WTC11 (cell line): ENCODE data around the gene ADARB2. TPM values are rescaled to one million over a fixed set of nuclear protein-coding genes. Genes with fewer than 3 reads are reported as not detected.

Source experiments
- ATAC-seq: fragments of 200-7000 bp; cut with Tn5 transposase; 2 replicates; pipeline ENCODE4 v1.10.0; 2021; ENCODE audit warnings: mild to moderate bottlenecking, moderate library complexity
- CTCF ChIA-PET: fragments of 300-600 bp; sonication (Branson Sonifier 250); formaldehyde crosslinking; loops from one replicate; lab custom pipeline; 2021; ENCODE audit warnings: antibody characterized with exemption; lab: Charles Lee
- POLR2A ChIA-PET: fragments of 350-600 bp; sonication (Branson Sonifier 250); formaldehyde crosslinking; loops from one replicate; lab custom pipeline; 2021; ENCODE audit warnings: antibody characterized with exemption; lab: Charles Lee
- DNase-seq: peaks from one replicate; pipeline ENCODE4 v3.0.0; 2021; ENCODE audit warnings: low spot score
- H3K27ac Mint-ChIP-seq: 2 replicates; pipeline ENCODE4 v1.8.0; 2021; ENCODE audit warnings: mixed read lengths
- H3K27me3 Mint-ChIP-seq: 2 replicates; pipeline ENCODE4 v1.8.0; 2021; ENCODE audit warnings: low read depth, mild to moderate bottlenecking, moderate library complexity, mixed read lengths
- H3K36me3 Mint-ChIP-seq: 2 replicates; pipeline ENCODE4 v1.8.0; 2021; ENCODE audit warnings: mixed read lengths
- H3K4me1 Mint-ChIP-seq: 2 replicates; pipeline ENCODE4 v1.8.0; 2022; ENCODE audit warnings: mixed read lengths
- H3K4me3 Mint-ChIP-seq: 2 replicates; pipeline ENCODE4 v1.8.0; 2021; ENCODE audit warnings: mild to moderate bottlenecking, moderate library complexity, mixed read lengths
- H3K9me3 Mint-ChIP-seq: 2 replicates; pipeline ENCODE4 v1.8.0; 2021; ENCODE audit warnings: mixed read lengths
- CBFB ChIP-seq: sonication (generic); formaldehyde crosslinking; IDR thresholded peaks from 2 replicates; pipeline ENCODE4 v1.8.1; 2022; ENCODE audit warnings: mild to moderate bottlenecking, low read depth, missing genetic modification reagents
- CREM ChIP-seq: sonication (generic); formaldehyde crosslinking; IDR thresholded peaks from 2 replicates; pipeline ENCODE4 v1.8.1; 2022; ENCODE audit warnings: mild to moderate bottlenecking, missing genetic modification reagents, moderate library complexity
- ETV6 ChIP-seq: sonication (generic); formaldehyde crosslinking; IDR thresholded peaks from 2 replicates; pipeline ENCODE4 v1.8.1; 2022; ENCODE audit warnings: mild to moderate bottlenecking, missing genetic modification reagents
- FOXK1 ChIP-seq: sonication (generic); formaldehyde crosslinking; IDR thresholded peaks from 2 replicates; pipeline ENCODE4 v1.8.0; 2022; ENCODE audit warnings: mild to moderate bottlenecking, moderate library complexity, missing genetic modification reagents
- GRHL2 ChIP-seq: fragments of 250-450 bp; sonication (Bioruptor Pico); IDR thresholded peaks from 2 replicates; pipeline ENCODE4 v1.8.0; 2022; ENCODE audit warnings: mild to moderate bottlenecking, moderate library complexity; ENCODE audit not compliant: insufficient replicate concordance, severe bottlenecking
- JAZF1 ChIP-seq: fragments of 250-450 bp; sonication (Bioruptor Pico); IDR thresholded peaks from 2 replicates; pipeline ENCODE4 v1.9.0; 2021; ENCODE audit warnings: moderate library complexity, mild to moderate bottlenecking, inconsistent platforms
- NR2C2 ChIP-seq: sonication (generic); formaldehyde crosslinking; IDR thresholded peaks from 2 replicates; pipeline ENCODE4 v1.8.0; 2022; ENCODE audit warnings: mild to moderate bottlenecking, missing genetic modification reagents
- PRRX2 ChIP-seq: fragments of 250-450 bp; sonication (Bioruptor Pico); IDR thresholded peaks from 2 replicates; pipeline ENCODE4 v1.8.0; 2021; ENCODE audit warnings: mild to moderate bottlenecking
- SP1 ChIP-seq: sonication (generic); formaldehyde crosslinking; conservative IDR thresholded peaks from 2 replicates; pipeline ENCODE4 v1.8.1; 2022; ENCODE audit warnings: missing genetic modification reagents
- TEAD4 ChIP-seq: sonication (generic); formaldehyde crosslinking; IDR thresholded peaks from 2 replicates; pipeline ENCODE4 v1.8.0; 2022; ENCODE audit warnings: mild to moderate bottlenecking, missing genetic modification reagents
- ZNF232 ChIP-seq: sonication (generic); formaldehyde crosslinking; IDR thresholded peaks from 2 replicates; pipeline ENCODE4 v1.8.0; 2022; ENCODE audit warnings: mild to moderate bottlenecking, missing genetic modification reagents
- total RNA-seq: library from RNA; stranded (reverse); gene quantifications from 3 replicates; pipeline ENCODE4 v1.2.3, GENCODE V29; 2021
- TF ChIP-seq, protein P1 (sequence below): sonication (generic); formaldehyde crosslinking; IDR thresholded peaks from 2 replicates; pipeline ENCODE4 v1.8.0; 2022; ENCODE audit warnings: mild to moderate bottlenecking, missing genetic modification reagents
- TF ChIP-seq, protein P2 (sequence below): sonication (generic); formaldehyde crosslinking; conservative IDR thresholded peaks from 2 replicates; pipeline ENCODE4 v1.8.1; 2023; ENCODE audit warnings: mild to moderate bottlenecking, low read depth, missing genetic modification reagents, moderate library complexity
- TF ChIP-seq, protein P3 (sequence below): sonication (generic); formaldehyde crosslinking; IDR thresholded peaks from 2 replicates; pipeline ENCODE4 v1.8.1; 2023; ENCODE audit warnings: mild to moderate bottlenecking, missing genetic modification reagents, moderate library complexity
- TF ChIP-seq, protein P4 (sequence below): sonication (generic); formaldehyde crosslinking; IDR thresholded peaks from 2 replicates; pipeline ENCODE4 v1.8.1; 2023; ENCODE audit warnings: mild to moderate bottlenecking, missing genetic modification reagents
- TF ChIP-seq, protein P5 (sequence below): sonication (generic); formaldehyde crosslinking; IDR thresholded peaks from 2 replicates; pipeline ENCODE4 v1.8.1; 2022; ENCODE audit warnings: low read depth, missing genetic modification reagents, borderline replicate concordance
- TF ChIP-seq, protein P6 (sequence below): fragments of 250-450 bp; sonication (Bioruptor Pico); IDR thresholded peaks from 2 replicates; pipeline ENCODE4 v1.9.0; 2021; ENCODE audit warnings: mild to moderate bottlenecking, borderline replicate concordance
- TF ChIP-seq, protein P7 (sequence below): sonication (generic); formaldehyde crosslinking; IDR thresholded peaks from 2 replicates; pipeline ENCODE4 v1.8.1; 2022; ENCODE audit warnings: missing genetic modification reagents, borderline replicate concordance
- TF ChIP-seq, protein P8 (sequence below): sonication (generic); formaldehyde crosslinking; IDR thresholded peaks from 2 replicates; pipeline ENCODE4 v1.8.1; 2023; ENCODE audit warnings: mild to moderate bottlenecking, missing genetic modification reagents, moderate library complexity
- TF ChIP-seq, protein P9 (sequence below): fragments of 250-450 bp; sonication (Bioruptor Pico); IDR thresholded peaks from 2 replicates; pipeline ENCODE4 v1.9.0; 2021; ENCODE audit warnings: moderate library complexity, mild to moderate bottlenecking, inconsistent platforms, borderline replicate concordance

The ADARB2 gene
- total RNA-seq, 1 experiment from 2014 or later: 3.7 TPM

DNA sequence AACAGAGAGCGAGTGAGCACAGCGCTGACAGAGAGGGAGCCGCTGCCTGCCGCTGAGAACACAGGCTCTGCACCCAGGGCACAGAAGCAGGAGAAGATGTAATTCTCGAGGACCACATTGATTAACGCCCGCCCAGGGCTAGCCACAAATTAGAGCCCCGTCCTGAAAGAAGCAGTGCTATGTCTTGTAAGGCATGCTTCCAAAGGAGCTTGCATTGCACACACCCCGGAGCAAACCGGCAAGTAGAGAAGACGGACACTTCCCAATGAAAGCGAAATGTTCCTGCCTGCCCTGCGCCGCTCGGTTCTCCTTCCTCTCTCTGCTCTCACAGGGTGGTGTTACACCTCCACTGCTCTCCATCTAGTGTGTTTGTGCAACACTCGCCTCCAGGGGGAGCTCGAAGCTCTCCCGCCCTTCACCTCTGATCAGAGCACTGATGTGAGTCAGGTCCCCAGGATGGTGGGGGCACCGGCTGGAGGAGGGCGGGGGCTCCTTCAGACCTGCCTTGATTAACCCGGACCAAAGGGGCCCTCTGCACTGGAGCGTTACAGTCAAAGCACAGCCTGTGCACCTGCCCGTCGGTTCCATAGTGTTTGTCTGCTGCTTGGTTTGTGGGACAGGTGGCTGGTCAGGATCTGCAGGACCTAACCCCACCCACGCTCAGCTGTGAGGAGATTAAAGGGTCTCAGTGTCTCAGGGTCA, 316.5 kb downstream of the ADARB2 start (continued):
- TF ChIP-seq ZNF232 (CRISPR knock-in tag) (no peak), ETV6 (CRISPR knock-in tag) (no peak), TEAD4 (CRISPR knock-in tag) (no peak), CBFB (CRISPR knock-in tag) (peak; percentile 81; the same call in 1 of the 2 replicates), GRHL2 (no peak), SP1 (no peak), CREM (0 out of 2 replicates have a peak, but pooled peaks have one; percentile 24)
- TF ChIP-seq, protein P1, sequence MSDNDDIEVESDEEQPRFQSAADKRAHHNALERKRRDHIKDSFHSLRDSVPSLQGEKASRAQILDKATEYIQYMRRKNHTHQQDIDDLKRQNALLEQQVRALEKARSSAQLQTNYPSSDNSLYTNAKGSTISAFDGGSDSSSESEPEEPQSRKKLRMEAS: no peak
- TF ChIP-seq, protein P2, sequence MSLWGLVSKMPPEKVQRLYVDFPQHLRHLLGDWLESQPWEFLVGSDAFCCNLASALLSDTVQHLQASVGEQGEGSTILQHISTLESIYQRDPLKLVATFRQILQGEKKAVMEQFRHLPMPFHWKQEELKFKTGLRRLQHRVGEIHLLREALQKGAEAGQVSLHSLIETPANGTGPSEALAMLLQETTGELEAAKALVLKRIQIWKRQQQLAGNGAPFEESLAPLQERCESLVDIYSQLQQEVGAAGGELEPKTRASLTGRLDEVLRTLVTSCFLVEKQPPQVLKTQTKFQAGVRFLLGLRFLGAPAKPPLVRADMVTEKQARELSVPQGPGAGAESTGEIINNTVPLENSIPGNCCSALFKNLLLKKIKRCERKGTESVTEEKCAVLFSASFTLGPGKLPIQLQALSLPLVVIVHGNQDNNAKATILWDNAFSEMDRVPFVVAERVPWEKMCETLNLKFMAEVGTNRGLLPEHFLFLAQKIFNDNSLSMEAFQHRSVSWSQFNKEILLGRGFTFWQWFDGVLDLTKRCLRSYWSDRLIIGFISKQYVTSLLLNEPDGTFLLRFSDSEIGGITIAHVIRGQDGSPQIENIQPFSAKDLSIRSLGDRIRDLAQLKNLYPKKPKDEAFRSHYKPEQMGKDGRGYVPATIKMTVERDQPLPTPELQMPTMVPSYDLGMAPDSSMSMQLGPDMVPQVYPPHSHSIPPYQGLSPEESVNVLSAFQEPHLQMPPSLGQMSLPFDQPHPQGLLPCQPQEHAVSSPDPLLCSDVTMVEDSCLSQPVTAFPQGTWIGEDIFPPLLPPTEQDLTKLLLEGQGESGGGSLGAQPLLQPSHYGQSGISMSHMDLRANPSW (CRISPR knock-in tag): no peak
- TF ChIP-seq, protein P3, sequence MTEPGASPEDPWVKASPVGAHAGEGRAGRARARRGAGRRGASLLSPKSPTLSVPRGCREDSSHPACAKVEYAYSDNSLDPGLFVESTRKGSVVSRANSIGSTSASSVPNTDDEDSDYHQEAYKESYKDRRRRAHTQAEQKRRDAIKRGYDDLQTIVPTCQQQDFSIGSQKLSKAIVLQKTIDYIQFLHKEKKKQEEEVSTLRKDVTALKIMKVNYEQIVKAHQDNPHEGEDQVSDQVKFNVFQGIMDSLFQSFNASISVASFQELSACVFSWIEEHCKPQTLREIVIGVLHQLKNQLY (CRISPR knock-in tag): no peak
- TF ChIP-seq, protein P4, sequence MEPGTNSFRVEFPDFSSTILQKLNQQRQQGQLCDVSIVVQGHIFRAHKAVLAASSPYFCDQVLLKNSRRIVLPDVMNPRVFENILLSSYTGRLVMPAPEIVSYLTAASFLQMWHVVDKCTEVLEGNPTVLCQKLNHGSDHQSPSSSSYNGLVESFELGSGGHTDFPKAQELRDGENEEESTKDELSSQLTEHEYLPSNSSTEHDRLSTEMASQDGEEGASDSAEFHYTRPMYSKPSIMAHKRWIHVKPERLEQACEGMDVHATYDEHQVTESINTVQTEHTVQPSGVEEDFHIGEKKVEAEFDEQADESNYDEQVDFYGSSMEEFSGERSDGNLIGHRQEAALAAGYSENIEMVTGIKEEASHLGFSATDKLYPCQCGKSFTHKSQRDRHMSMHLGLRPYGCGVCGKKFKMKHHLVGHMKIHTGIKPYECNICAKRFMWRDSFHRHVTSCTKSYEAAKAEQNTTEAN: peak; percentile 31; the same call in 1 of the 2 replicates

DNA sequence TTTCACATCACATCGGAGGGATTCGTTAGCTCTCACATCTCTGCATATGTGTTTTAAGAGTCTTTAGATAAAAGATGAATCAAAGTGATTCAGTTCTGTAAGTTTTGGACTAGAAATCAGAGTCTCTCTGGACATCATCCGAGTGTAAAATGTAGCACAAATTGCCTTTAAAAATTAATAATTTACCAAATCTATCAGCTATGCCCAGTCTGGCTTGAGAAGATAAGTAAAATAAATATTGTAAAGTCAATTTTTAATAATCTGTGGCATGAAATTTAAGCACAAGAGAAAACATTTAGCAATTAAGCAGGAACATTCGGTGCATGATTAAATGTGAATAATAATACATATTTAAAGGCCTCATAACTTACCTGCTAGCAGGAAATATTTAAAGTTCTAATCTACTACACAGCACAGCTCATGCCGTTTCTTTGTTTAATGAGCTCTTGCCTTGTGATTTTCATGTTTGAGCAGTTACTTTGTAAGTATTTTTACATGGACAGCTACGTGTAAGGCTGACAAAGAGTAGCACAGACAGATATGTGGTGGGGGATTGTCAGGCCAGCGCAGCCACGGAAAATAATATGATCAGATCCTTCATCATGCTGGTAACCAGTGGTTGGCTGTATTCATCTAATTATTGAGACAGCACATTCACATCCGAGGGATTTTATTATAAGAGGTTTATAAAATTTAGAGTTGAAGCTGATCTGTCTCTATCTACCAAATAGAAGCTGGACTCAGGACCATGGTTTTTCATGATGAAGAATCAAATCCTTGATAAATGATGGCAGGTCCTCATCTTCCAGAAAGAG, 317.3 kb downstream of the ADARB2 start:
- ChIA-PET CTCF (interaction anchor here (0.6 to 4.0 kb wide), 44 partner anchors 8 to 1508 kb away, joined by 3 to 31 read pairs (median 4); partner anchors contain the start of gene ADARB2), POLR2A (interaction anchor here (0.6 to 0.7 kb wide), 2 partner anchors 98 to 296 kb away, joined by 4 to 5 read pairs; no protein-coding TSS in a partner anchor)
- ATAC-seq: no peak
- no peak for DNase-seq
- H3K27me3 Mint-ChIP-seq: peaks cover 42% of the 10 kb centered on the region
- no peak overlapping the region for H3K27ac Mint-ChIP-seq
- H3K9me3 Mint-ChIP-seq: peaks cover 4% of the 10 kb centered on the region
- H3K36me3 Mint-ChIP-seq: no peaks in the 10 kb centered on the region
- H3K4me3 Mint-ChIP-seq: peak overlapping the region; percentile 77
- H3K4me1 Mint-ChIP-seq: peaks cover 21% of the 10 kb centered on the region
- TF ChIP-seq JAZF1: no peak
- TF ChIP-seq, protein P5, sequence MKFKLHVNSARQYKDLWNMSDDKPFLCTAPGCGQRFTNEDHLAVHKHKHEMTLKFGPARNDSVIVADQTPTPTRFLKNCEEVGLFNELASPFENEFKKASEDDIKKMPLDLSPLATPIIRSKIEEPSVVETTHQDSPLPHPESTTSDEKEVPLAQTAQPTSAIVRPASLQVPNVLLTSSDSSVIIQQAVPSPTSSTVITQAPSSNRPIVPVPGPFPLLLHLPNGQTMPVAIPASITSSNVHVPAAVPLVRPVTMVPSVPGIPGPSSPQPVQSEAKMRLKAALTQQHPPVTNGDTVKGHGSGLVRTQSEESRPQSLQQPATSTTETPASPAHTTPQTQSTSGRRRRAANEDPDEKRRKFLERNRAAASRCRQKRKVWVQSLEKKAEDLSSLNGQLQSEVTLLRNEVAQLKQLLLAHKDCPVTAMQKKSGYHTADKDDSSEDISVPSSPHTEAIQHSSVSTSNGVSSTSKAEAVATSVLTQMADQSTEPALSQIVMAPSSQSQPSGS (CRISPR knock-in tag): no peak
- TF ChIP-seq FOXK1 (CRISPR knock-in tag): no peak
- TF ChIP-seq, protein P6, sequence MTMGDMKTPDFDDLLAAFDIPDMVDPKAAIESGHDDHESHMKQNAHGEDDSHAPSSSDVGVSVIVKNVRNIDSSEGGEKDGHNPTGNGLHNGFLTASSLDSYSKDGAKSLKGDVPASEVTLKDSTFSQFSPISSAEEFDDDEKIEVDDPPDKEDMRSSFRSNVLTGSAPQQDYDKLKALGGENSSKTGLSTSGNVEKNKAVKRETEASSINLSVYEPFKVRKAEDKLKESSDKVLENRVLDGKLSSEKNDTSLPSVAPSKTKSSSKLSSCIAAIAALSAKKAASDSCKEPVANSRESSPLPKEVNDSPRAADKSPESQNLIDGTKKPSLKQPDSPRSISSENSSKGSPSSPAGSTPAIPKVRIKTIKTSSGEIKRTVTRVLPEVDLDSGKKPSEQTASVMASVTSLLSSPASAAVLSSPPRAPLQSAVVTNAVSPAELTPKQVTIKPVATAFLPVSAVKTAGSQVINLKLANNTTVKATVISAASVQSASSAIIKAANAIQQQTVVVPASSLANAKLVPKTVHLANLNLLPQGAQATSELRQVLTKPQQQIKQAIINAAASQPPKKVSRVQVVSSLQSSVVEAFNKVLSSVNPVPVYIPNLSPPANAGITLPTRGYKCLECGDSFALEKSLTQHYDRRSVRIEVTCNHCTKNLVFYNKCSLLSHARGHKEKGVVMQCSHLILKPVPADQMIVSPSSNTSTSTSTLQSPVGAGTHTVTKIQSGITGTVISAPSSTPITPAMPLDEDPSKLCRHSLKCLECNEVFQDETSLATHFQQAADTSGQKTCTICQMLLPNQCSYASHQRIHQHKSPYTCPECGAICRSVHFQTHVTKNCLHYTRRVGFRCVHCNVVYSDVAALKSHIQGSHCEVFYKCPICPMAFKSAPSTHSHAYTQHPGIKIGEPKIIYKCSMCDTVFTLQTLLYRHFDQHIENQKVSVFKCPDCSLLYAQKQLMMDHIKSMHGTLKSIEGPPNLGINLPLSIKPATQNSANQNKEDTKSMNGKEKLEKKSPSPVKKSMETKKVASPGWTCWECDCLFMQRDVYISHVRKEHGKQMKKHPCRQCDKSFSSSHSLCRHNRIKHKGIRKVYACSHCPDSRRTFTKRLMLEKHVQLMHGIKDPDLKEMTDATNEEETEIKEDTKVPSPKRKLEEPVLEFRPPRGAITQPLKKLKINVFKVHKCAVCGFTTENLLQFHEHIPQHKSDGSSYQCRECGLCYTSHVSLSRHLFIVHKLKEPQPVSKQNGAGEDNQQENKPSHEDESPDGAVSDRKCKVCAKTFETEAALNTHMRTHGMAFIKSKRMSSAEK (CRISPR knock-in tag): no peak
- TF ChIP-seq, protein P7, sequence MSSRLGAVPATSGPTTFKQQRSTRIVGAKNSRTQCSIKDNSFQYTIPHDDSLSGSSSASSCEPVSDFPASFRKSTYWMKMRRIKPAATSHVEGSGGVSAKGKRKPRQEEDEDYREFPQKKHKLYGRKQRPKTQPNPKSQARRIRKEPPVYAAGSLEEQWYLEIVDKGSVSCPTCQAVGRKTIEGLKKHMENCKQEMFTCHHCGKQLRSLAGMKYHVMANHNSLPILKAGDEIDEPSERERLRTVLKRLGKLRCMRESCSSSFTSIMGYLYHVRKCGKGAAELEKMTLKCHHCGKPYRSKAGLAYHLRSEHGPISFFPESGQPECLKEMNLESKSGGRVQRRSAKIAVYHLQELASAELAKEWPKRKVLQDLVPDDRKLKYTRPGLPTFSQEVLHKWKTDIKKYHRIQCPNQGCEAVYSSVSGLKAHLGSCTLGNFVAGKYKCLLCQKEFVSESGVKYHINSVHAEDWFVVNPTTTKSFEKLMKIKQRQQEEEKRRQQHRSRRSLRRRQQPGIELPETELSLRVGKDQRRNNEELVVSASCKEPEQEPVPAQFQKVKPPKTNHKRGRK: no peak
- TF ChIP-seq, protein P8, sequence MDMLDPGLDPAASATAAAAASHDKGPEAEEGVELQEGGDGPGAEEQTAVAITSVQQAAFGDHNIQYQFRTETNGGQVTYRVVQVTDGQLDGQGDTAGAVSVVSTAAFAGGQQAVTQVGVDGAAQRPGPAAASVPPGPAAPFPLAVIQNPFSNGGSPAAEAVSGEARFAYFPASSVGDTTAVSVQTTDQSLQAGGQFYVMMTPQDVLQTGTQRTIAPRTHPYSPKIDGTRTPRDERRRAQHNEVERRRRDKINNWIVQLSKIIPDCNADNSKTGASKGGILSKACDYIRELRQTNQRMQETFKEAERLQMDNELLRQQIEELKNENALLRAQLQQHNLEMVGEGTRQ (CRISPR knock-in tag): no peak
- TF ChIP-seq, protein P9, sequence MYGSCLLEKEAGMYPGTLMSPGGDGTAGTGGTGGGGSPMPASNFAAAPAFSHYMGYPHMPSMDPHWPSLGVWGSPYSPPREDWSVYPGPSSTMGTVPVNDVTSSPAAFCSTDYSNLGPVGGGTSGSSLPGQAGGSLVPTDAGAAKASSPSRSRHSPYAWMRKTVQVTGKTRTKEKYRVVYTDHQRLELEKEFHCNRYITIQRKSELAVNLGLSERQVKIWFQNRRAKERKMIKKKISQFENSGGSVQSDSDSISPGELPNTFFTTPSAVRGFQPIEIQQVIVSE: no peak
- TF ChIP-seq NR2C2 (CRISPR knock-in tag): no peak
- TF ChIP-seq PRRX2: no peak
